Stimulated activated CD4-positive, alpha-beta T cell treated with anti-CD3 and anti-CD28 coated beads, Interleukin-2, amount 100 ng/mL, for 24 hours (primary cell): ENCODE data around the gene FBXO17.
"Not testable (repeated sequence)": the region's sequence is repeated elsewhere in the genome, so short reads cannot be mapped to it uniquely, and the experiment has no call there.

ENCODE experiments used
- DNase-seq, 2 donors: peaks; one replicate each; pipeline ENCODE4 v3.0.0-alpha.2; 2020

The FBXO17 gene

GRCh38 chr19:38975214-38975860, at the start of gene FBXO17:
TSS of gene FBXO17 (minus strand) at chr19:38975742. CDS start at chr19:38950319, 25,423 bp downstream.
- DNase-seq: no peak

GRCh38 chr19:39024875-39025641, 49.5 kb upstream of the FBXO17 start:
- no peak for DNase-seq

GRCh38 chr19:39021063-39021462, 45.5 kb upstream of the FBXO17 start:
- DNase-seq: no peak

DNA sequence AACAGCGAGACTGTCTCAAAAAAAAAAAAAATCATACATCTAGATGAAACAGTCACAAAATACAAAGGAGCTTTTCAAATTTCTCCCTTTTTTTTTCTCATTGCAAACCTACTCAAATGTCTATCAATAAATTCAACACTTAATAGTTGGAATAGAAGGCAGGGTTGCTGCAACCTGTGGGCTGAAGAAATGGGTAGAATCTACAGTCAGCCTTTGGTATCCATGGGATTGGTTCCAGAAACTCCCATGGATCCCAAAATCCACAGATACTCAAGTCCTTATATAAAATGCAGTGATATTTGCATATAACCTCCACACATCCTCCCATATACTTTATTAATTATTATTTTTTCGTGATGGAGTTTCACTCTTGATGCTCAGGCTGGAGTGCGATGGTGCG, 42.1 kb upstream of the FBXO17 start:
- DNase-seq: no peak

DNA sequence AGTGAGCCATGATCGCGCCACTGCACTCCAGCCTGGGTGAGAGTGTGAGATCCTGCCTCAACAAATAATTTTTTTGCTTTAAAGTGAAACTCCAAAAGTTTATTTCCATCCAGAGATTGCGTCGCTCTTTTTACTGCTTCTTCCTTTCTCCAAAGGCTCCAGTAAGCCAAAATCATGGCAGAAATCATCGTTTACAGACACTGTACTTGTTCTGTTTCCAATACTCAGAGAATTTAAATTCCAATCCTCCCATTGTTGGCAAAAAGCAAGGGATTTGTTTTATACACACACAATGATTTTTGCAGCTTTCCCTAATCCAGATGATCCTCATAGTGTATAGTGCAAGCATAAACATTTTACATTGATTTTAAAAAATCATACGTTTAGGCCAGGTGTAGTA, 41.5 kb upstream of the FBXO17 start:
- no peak for DNase-seq

- no peak for DNase-seq
Measured at GRCh38 chr19:39014037-39014436, 38.5 kb upstream of the FBXO17 start.

DNA sequence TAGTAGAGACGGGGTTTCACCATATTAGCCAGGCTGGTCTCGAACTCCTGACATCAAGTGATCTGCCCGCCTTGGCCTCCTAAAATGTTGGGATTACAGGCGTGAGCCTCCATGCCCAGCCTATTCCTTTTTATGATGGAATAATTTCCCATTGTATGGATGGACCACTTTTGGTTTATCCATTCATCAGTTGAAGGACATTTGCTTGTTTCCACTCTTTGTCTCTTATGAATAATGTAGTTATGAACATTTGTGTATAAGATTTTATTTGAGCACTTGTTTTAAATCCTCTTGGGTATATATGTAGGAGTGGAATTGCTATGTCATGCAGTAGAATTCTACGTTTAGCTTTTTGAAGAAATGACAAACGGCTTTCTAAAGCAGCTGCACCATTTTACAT, 33.5 kb upstream of the FBXO17 start:
- no peak for DNase-seq

GRCh38 chr19:39008137-39008536, 32.6 kb upstream of the FBXO17 start:
- no peak for DNase-seq

DNA sequence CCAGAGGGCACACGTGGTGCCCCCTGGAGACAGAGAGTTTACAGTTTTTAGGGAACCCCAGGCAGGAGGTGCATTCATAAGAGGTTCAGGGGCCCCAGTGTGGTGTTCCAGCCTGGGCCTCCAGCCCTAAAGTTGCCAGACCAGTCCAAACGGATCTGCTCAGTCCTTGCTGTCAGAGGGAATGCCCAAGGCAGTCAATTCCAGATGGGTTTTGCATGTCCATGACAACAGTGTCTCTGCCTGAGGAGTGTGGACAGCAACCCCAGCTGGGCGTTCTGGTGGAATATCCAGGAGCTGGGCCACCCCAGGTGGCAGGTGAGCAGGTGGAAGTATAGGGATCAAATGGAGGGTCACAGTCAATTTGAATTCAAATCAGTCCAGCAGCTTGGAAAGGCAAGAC, 31.6 kb upstream of the FBXO17 start:
- no peak for DNase-seq

- DNase-seq: no peak
Measured at GRCh38 chr19:39004403-39004802, 28.9 kb upstream of the FBXO17 start.

DNA sequence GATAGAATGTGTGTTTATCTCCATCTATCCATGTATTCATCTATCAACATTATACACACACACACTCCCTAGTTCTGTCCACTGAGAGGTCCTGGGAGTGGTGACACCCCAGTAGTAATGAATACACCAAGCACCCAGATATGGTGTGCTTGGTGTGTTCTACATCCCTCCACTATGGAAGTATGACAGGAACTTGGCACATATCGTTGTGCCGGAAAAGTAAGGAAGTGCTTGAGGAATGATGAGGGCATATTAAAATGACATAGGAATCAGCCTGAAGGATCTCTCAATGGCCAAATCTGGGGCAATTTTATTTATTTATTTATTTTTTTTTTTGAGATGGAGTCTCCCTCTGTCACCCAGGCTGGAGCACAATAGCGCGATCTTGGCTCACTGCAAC, 28.3 kb upstream of the FBXO17 start:
- no peak for DNase-seq

- DNase-seq: no peak
Measured at GRCh38 chr19:39003188-39003587, 27.6 kb upstream of the FBXO17 start.

GRCh38 chr19:39001041-39001440, 25.5 kb upstream of the FBXO17 start:
- DNase-seq: no peak

DNA sequence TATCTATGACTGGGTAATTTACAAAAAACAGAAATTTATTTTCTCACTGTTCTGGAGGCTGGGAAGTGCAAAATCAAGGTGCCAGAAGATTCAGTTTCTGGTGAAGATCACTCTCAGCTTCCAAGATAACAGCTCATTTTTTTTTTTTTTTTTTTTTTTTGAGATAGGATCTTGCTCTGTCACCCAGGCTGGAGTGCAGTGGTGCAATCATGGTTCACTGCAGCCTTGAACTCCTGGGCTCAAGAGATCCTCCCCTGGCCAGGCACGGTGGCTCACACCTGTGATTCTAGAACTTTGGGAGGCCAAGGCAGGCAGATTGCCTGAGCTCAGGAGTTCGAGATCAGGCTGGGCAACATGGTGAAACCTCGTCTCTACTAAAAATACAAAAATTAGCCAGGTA, 22.0 kb upstream of the FBXO17 start:
- DNase-seq: not testable (repeated sequence)

- no peak for DNase-seq
Measured at GRCh38 chr19:38993271-38993670, 17.7 kb upstream of the FBXO17 start.

GRCh38 chr19:38990949-38991697, 15.6 kb upstream of the FBXO17 start:
- DNase-seq: no peak

DNA sequence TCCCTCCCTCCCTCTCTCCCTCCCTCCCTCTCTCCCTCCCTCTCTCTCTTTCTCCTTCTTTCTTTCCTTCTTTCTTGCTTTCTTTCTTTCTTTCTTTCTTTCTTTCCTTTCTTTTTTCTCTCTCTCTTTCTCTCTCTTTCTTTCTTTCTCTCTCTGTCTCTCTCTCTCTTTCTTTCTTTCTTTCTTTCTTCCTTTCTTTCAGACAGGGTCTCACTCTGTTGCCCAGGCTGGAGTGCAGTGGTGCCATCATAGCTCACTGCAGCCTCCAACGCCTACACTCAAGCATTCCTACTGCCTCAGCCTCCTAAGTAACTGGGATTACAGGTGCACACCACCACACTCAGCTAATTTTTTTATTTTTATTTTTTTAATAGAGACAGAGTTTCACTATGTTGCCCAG, 14.1 kb upstream of the FBXO17 start:
- DNase-seq: not testable (repeated sequence)

DNA sequence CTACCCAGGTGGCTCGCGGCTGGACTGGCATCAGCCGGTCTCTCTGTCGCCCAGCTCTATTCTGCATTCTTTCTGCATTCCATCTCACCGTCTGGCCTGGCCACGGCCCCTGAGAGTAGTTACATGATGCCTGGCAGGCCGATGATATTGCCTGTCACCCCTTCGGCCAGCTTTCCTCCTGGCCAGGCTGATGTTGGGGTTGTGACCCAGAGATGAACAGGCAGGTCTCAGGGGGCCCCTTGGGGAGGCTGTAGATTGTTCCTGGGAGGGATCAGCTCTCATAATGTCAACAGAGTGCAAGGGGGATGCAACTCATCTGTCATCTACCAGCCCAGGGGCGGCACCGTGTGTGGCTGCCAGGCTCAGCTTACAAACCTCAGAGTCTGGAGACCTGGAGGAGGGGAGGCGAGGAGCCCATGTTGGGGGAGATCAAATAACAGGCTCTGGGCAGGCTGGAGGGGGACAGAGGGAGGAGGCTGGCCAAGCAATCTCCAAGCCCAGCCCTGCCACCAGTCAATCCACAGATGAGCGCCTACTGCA, 13.6 kb upstream of the FBXO17 start:
- no peak for DNase-seq

GRCh38 chr19:38988627-38989026, 13.1 kb upstream of the FBXO17 start:
- not testable (repeated sequence) for DNase-seq

DNA sequence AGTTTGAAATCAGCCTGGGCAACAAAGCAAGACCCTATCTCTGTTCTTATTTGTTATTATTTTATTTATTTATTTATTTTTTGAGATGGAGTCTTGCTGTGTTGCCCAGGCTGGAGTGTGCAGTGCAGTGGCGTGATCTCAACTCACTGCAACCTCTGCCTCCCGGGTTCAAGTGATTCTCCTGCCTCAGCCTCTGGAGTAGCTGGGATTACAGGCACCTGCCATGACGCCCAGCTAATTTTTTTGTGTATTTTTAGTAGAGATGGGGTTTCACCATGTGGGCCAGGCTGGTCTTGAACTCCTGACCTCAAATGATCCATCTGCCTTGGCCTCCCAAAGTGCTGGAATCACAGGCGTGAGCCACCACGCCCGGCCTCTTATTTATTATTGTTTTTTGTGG, 12.2 kb upstream of the FBXO17 start:
- not testable (repeated sequence) for DNase-seq

DNA sequence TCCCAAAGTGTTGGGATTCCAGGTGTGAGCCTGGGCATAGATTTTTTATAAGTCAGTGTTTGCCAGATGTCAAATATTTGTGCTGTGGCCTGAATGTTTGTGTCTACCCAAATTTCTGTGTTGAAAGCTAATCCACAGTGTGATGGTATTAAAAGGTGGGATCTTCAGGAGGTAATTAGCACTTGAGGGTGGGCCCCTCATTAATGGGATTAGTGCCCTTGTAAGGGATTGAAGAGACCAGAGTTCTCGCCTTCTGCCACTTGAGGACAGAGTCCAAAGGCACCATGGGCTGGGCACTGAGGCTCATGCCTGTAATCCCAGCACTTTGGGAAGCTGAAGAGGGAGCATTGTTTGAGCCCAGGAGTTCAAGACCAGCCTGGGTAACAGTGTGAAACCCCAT, 9.7 kb upstream of the FBXO17 start:
- DNase-seq: no peak

DNA sequence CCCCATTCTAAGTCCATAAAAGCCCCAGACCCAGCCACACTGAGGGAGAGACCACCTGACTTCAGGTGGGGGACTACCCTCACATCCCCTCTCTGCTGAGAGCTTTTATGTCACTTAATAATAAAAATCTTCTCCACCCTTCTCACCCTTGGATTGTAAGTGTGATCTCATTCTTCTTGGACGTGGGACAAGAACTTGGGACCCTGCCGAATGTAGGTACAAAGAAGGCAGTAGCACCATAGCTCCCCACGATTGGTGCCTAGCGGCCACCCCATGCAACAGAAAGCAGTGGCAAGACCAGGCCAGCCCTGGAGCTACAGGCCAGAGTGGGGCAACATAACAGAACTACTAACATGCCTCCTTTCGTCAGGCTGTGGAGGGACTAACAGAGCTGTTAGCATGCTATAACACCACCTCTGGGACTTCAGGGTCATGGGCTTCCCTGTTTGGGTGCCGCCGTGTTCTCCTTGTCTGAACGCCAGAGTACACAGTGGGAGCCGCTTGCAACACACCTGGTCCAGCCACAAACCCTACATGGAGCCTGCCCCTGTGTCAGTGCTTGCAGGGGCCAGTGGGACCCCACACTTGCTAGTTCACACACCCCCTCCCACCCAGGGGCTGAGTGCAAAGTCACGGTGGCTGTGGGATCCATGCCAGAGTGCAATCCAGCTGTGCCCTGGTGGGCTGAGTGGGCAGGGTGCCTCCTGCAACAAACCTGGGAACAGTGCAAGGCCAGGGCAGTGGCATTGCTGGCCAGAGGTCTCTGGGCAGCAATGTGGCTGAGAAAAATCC, 5.2 kb upstream of the FBXO17 start:
- DNase-seq: no peak

DNA sequence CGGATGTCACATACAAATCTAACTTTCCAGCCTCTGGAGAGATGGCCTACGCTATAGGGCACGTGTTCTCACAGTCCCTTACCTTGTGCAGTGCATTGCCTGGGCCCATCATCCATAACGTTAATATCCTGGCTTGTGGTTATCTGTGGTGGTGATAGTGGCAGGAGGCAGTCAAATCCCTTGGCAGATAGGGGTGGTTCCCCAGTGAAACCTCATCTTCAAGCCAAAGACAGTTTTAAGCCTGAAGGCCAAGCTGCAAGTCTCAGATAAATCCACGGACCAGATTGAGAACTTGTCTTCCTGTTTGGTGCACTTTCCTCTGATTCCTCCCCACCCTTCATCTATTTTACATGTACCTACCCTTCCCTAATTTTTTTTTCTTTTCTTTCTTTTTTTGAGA, 4.3 kb upstream of the FBXO17 start:
- DNase-seq: no peak
